ENCODE results near the gene NCL. TPM values are rescaled to one million over a fixed set of nuclear protein-coding genes. Genes with fewer than 3 reads are reported as not detected.
"Not testable (repeated sequence)": the region's sequence is repeated elsewhere in the genome, so short reads cannot be mapped to it uniquely, and the experiment has no call there.

The NCL gene
- total RNA-seq, 1 donor from 2014 or later, result 348 TPM

GRCh38 chr2:231464576-231465540 is 574 bp upstream of the NCL start:
- H3K36me3 ChIP-seq, result peaks cover 0 to 29% of the 10 kb centered on the region in 2 donors
- no peaks in the 10 kb centered on the region for H3K27me3 ChIP-seq
- H3K9me3 ChIP-seq, result no peaks in the 10 kb centered on the region
- peak overlapping the region; percentile 90 for H3K27ac ChIP-seq
- intact Hi-C loops (cut with DNase I), result loop anchor here (10.0 kb wide), 1 partner anchor 210 kb away; no protein-coding TSS in a partner anchor
- TF ChIP-seq POLR2AphosphoS5 (IDR thresholded peaks at IDR 0.05; ENCODE audit: insufficient read depth in 1 of 2, low read depth in 1 of 2) (no peak), POLR2A (IDR thresholded peaks at IDR 0.05) (peak in 1 of 2 donors; percentile 9), CTCF (IDR thresholded peaks at IDR 0.05) (peak in 1 of 3 experiments; percentile 18)
- H3K4me1 ChIP-seq, result peaks cover 31% of the 10 kb centered on the region
- H3K4me3 ChIP-seq, result peak overlapping the region; percentile 76 to 100
- DNase-seq (ENCODE audit: extremely low spot score in 2 of 2), result peak in 1 of 2 donors; percentile 99

GRCh38 chr2:231462729-231463465 is 1.4 kb downstream of the NCL start:
- intact Hi-C loops (cut with DNase I), result loop anchor here (10.0 kb wide), 1 partner anchor 212 kb away; no protein-coding TSS in a partner anchor
- Histone ChIP-seq H3K4me3 (peak overlapping the region; percentile 76 to 100), H3K27me3 (no peaks in the 10 kb centered on the region), H3K27ac (peak overlapping the region; percentile 90), H3K9me3 (no peaks in the 10 kb centered on the region), H3K4me1 (peaks cover 31% of the 10 kb centered on the region), H3K36me3 (peaks cover 4 to 48% of the 10 kb centered on the region in 2 donors)
- no peak for TF ChIP-seq POLR2AphosphoS5 (IDR thresholded peaks at IDR 0.05; ENCODE audit: insufficient read depth in 1 of 2, low read depth in 1 of 2)
- TF ChIP-seq CTCF (IDR thresholded peaks at IDR 0.05), result no peak
- no peak for TF ChIP-seq POLR2A (IDR thresholded peaks at IDR 0.05)
- no peak for DNase-seq (ENCODE audit: extremely low spot score in 2 of 2)

GRCh38 chr2:231461516-231461971 is 2.7 kb downstream of the NCL start:
- H3K4me1 ChIP-seq, result peaks cover 31% of the 10 kb centered on the region
- H3K27me3 ChIP-seq, result no peaks in the 10 kb centered on the region
- no peaks in the 10 kb centered on the region for H3K9me3 ChIP-seq
- H3K36me3 ChIP-seq, result peaks cover 5 to 62% of the 10 kb centered on the region in 2 donors
- intact Hi-C loops (cut with DNase I), result loop anchor here (10.0 kb wide), 1 partner anchor 213 kb away; no protein-coding TSS in a partner anchor
- TF ChIP-seq CTCF (IDR thresholded peaks at IDR 0.05), result no peak
- no peak for TF ChIP-seq POLR2A (IDR thresholded peaks at IDR 0.05)
- no peak for TF ChIP-seq POLR2AphosphoS5 (IDR thresholded peaks at IDR 0.05; ENCODE audit: insufficient read depth in 1 of 2, low read depth in 1 of 2)
- DNase-seq (ENCODE audit: extremely low spot score in 2 of 2), result no peak
- H3K4me3 ChIP-seq, result no peak overlapping the region
- H3K27ac ChIP-seq, result no peak overlapping the region

GRCh38 chr2:231460841-231461240 is 3.4 kb downstream of the NCL start:
- not testable (repeated sequence) for H3K27ac ChIP-seq; H3K4me3 ChIP-seq; DNase-seq (ENCODE audit: extremely low spot score in 2 of 2); H3K27me3 ChIP-seq; H3K9me3 ChIP-seq
- Histone ChIP-seq H3K4me1 (peaks cover 31% of the 10 kb centered on the region), H3K36me3 (peaks cover 5 to 69% of the 10 kb centered on the region in 2 donors)
- intact Hi-C loops (cut with DNase I), result loop anchor here (10.0 kb wide), 1 partner anchor 214 kb away; no protein-coding TSS in a partner anchor
